Stimulated activated memory B cell treated with anti-CD40 and anti-IgM and Interleukin-4, amounts not matched to agents 10 μg/mL and 1 μg/mL and 100 μg/mL, for 72 hours (primary cell): ENCODE measurements around the gene NEGR1.
A peak's percentile ranks its signal among the peaks of the same experiment; 100 is the strongest.

ENCODE experiments used
- ATAC-seq: fragments of 150-1000 bp; cut with Tn5 transposase; 2 replicates; pipeline ENCODE4 v1.10.0; 2021
- H3K27ac Mint-ChIP-seq: one replicate; pipeline ENCODE4 v1.8.0; 2022; ENCODE audit warnings: mild to moderate bottlenecking, mixed read lengths
- H3K27me3 Mint-ChIP-seq: one replicate; pipeline ENCODE4 v1.8.0; 2022; ENCODE audit warnings: mixed read lengths
- H3K36me3 Mint-ChIP-seq: one replicate; pipeline ENCODE4 v1.8.0; 2022; ENCODE audit warnings: mixed read lengths
- H3K4me1 Mint-ChIP-seq: one replicate; pipeline ENCODE4 v1.8.0; 2022; ENCODE audit warnings: mixed read lengths
- H3K4me3 Mint-ChIP-seq: one replicate; pipeline ENCODE4 v1.8.0; 2022; ENCODE audit warnings: mild to moderate bottlenecking, moderate library complexity, mixed read lengths
- H3K9me3 Mint-ChIP-seq: one replicate; pipeline ENCODE4 v1.8.0; 2022; ENCODE audit warnings: mixed read lengths

NEGR1 gene

DNA sequence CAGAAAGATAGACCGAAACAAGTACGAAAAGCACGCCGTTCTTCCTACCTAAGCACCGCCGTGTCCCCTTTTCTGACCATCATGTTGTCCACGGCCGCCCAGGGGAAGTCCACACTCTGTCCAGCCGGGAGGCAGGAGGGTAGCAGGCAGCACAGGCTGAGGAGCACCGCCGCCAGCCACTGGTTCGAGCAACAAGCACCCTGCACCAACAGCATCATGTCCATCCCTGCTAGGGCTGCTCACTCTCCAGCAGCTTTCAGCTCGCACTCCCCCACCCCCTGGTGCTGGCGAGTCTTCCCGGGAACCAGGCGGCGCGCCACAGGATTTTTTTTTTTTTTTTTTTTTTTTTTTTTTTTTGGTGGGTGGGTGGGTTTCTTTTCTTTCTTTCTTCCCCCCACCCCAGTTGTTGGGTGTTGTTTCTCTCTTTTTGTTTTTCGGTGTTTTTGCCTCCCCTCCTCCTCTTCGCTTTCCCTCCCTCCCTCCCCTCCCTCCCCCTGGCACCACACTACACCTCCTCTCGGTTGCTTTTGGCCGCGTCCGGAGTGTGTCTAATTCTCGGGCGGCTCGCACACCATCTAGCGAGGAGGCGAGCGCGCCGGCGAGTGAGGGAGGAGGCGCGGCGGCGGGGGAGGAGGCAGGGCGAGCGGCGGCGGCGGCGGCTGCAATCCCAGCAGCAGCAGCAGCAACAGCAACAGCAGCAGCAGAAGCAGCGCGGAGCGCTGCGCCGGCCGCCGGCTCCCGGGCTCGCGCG lies at the start of gene NEGR1:
Gene NEGR1, minus strand, starts transcription at position 269 of the 751 bp plus-strand sequence.
- Mint-ChIP-seq H3K27ac (no peak within 1 kb of the TSS), H3K4me1 (peaks cover 15% of the 10 kb centered on the region), H3K27me3 (peaks cover 12% of the 10 kb centered on the region), H3K36me3 (no peaks in the 10 kb centered on the region), H3K9me3 (no peaks in the 10 kb centered on the region), H3K4me3 (peak within 1 kb of the TSS; percentile 57)
- peak; percentile 85 for ATAC-seq

DNA sequence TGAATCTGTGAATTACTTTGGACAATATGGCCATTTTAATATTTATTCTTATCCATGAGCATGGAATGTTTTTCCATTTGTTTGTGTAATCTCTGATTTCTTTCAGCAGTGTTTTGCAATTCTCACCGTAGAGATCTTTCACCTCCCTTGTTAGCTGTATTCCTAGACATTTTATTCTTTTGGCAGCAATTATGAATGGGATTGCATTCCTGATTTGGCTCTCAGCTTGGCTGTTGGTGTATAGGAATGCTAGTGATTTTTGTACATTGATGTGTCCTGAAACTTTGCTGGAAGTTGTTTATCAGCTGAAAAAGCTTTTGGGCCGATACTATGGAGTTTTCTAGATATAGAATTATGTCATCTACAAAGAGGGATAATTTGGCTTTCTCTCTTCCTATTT lies 44.2 kb upstream of the NEGR1 start:
- no peaks in the 10 kb centered on the region for H3K9me3 Mint-ChIP-seq

DNA sequence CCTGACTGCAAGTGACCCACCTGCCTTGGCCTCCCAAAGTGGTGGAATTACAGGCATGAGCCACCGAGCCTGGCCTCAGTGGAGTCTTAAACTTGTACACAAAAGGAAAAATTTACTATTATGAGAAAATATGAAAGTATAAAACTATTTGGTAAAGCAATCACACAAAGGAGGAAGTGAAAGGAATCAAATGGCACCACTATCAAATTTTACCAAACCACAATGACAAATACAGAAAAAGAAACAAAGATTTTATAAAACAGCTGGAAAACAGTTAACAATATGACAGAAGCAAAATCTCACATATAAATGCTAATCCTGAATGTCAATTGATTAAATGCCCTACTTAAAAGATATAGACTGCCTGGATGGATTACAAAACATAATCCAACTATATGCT lies 42.1 kb upstream of the NEGR1 start:
- ATAC-seq, result no peak
- no peak overlapping the region for H3K4me3 Mint-ChIP-seq
- H3K4me1 Mint-ChIP-seq, result no peaks in the 10 kb centered on the region
- no peaks in the 10 kb centered on the region for H3K36me3 Mint-ChIP-seq
- H3K9me3 Mint-ChIP-seq, result no peaks in the 10 kb centered on the region
- no peak overlapping the region for H3K27ac Mint-ChIP-seq
- H3K27me3 Mint-ChIP-seq, result no peaks in the 10 kb centered on the region

More for the DNA sequence above, 44.2 kb upstream of the NEGR1 start:
- no peak overlapping the region for H3K27ac Mint-ChIP-seq
- no peak overlapping the region for H3K4me3 Mint-ChIP-seq
- no peaks in the 10 kb centered on the region for H3K27me3 Mint-ChIP-seq
- H3K4me1 Mint-ChIP-seq, result no peaks in the 10 kb centered on the region
- H3K36me3 Mint-ChIP-seq, result no peaks in the 10 kb centered on the region
- ATAC-seq, result no peak

DNA sequence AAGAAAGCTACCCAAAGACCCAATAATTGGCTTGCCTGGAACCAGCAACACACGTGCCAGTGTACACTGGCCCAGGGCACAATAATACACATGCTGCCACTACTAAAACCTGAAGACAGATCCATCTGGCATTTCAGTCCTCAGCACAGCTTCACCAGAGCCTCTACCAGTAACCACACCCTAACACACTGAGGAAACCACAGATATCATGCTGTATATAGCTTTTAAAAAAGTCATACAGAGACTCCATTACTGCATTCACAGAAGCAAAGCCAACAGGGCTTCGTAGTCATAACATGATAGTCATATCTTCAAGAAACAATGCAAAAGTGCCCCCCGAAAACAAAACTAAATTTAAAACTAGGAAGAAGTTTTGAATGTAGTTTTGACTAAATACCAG lies 40.6 kb upstream of the NEGR1 start:
- Mint-ChIP-seq H3K4me1 (no peaks in the 10 kb centered on the region), H3K27me3 (no peaks in the 10 kb centered on the region), H3K27ac (no peak overlapping the region), H3K9me3 (no peaks in the 10 kb centered on the region), H3K4me3 (no peak overlapping the region), H3K36me3 (no peaks in the 10 kb centered on the region)
- no peak for ATAC-seq

DNA sequence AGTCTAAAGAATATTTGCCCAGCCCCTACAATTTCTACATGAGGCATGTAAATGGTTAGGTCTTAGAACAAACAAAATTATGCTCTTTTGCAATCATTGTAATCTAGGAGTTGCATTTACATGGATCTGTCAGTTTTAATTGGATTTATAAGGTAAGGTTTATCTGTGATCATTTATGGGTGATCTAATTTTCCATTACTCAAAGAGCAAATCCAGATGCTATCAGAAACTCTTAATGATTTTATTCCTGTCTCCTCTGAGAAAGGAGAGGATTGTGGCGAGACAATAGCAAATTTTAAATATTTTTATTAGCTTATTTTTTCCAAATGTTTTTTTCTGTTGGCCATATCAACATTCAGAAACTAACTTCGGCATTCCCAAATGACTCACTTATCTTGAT lies 14.2 kb upstream of the NEGR1 start:
- no peak for ATAC-seq
- H3K27ac Mint-ChIP-seq, result no peak overlapping the region
- H3K27me3 Mint-ChIP-seq, result no peaks in the 10 kb centered on the region
- H3K9me3 Mint-ChIP-seq, result no peaks in the 10 kb centered on the region
- H3K4me3 Mint-ChIP-seq, result no peak overlapping the region
- no peaks in the 10 kb centered on the region for H3K4me1 Mint-ChIP-seq
- H3K36me3 Mint-ChIP-seq, result no peaks in the 10 kb centered on the region

DNA sequence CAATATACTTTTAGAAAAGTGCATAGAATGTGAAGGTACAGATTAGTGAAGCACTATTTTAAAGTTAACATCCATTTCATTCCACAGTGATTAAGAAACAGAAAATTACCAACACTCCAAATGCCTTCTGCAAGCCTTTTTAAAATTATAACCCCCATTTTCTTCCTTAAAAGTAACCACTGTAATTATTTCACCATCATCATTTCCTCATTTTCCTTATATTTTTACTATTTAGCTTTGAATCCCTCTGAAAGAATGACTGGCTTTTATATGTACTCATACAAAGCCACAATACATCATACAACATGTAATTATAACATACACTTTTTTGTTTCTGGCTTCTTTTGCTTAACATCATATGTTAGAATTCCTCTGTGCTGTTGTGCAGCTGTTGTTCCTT lies 6.5 kb upstream of the NEGR1 start:
- Mint-ChIP-seq H3K27me3 (peaks cover 12% of the 10 kb centered on the region), H3K4me1 (no peaks in the 10 kb centered on the region), H3K4me3 (no peak overlapping the region), H3K36me3 (no peaks in the 10 kb centered on the region), H3K9me3 (no peaks in the 10 kb centered on the region), H3K27ac (no peak overlapping the region)
- no peak for ATAC-seq

DNA sequence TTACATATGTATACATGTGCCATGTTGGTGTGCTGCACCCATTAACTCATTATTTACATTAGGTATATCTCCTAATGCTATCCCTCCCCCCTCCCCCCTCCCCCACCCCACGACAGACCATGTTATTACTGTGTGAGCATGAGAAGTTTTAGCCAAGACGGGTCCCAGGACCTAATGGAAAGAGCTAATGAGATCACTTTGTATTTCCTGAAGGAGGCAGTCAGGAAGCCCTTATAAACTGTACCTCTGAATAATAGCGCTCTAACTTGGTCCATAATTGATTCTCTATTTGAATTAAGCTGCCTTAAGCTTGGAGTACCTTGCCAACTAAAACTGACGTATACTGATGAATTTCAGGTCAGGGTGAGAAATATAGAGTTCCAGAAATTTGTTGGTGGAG lies 4.1 kb upstream of the NEGR1 start:
- no peak overlapping the region for H3K4me3 Mint-ChIP-seq
- no peak for ATAC-seq
- H3K36me3 Mint-ChIP-seq, result no peaks in the 10 kb centered on the region
- peaks cover 10% of the 10 kb centered on the region for H3K4me1 Mint-ChIP-seq
- H3K27me3 Mint-ChIP-seq, result peaks cover 12% of the 10 kb centered on the region
- no peaks in the 10 kb centered on the region for H3K9me3 Mint-ChIP-seq
- H3K27ac Mint-ChIP-seq, result no peak overlapping the region

DNA sequence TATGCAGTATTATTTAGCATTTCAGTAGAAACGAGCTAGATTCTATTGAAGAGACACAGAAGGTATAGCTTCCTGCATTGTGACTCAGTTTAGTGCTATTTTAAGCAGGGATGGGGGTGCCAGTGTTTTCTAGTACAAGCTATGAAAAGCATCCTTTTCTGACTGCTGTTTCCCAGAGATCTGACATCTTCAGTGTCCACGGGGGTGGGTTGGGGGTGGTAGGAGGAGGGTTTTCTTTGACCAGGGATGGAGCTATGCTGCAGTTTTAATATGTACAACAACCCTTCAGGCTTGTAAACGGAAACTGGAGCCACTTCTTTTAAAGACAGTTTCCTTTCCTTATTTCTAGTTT lies 2.7 kb upstream of the NEGR1 start:
- Mint-ChIP-seq H3K27me3 (peaks cover 12% of the 10 kb centered on the region), H3K27ac (no peak overlapping the region), H3K4me1 (peaks cover 15% of the 10 kb centered on the region), H3K36me3 (no peaks in the 10 kb centered on the region), H3K4me3 (no peak overlapping the region), H3K9me3 (no peaks in the 10 kb centered on the region)
- no peak for ATAC-seq

DNA sequence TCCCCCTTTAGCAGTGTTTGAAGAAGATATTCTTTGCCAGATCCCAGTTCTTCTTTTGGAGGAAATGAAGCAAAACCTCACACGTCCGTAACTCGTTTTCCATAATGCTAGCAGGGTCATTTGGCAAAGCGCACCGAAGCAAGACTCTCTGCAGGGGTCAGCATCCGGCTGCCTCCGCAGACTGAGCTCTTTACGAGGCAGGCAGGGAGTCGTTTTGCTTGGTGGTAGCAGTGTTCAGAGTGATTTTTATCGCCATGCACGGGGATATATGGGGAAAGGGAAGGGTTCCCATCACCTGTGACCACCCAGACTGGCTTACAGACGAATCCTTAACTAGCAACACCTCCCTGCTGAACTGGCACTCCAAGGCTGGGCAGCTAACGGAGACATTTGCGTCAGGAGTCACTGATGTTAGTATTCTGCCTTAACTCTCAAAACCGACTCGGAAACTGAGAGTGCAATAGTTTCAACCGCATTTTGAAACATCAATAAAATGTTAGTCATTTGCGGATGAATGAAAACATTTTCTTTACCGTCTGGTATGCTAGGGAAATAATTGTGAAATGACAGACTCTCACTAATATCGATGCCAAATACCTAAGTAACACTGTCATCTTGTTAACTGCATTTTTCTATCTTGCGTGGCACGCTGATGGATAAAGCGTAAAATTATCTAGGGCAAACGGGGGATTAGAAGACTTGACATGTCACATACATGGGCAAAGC lies 2.2 kb upstream of the NEGR1 start:
- Mint-ChIP-seq H3K4me1 (peaks cover 15% of the 10 kb centered on the region), H3K27me3 (peaks cover 12% of the 10 kb centered on the region), H3K4me3 (no peak overlapping the region), H3K9me3 (no peaks in the 10 kb centered on the region), H3K36me3 (no peaks in the 10 kb centered on the region), H3K27ac (no peak overlapping the region)
- peak; percentile 48 for ATAC-seq

DNA sequence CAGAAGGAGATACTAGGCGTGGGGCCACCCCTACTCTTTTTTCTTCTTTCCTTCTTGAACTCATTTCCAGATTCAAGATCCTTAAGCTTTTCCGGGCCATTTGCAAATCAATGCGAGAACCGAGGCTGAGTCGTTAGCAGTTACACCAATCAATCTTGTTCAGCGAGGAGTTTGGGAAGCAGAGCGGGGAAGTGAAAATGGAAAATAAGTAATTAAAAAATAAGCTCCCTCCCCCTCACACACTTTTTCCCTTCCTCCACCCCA lies 1.7 kb upstream of the NEGR1 start:
- peaks cover 12% of the 10 kb centered on the region for H3K27me3 Mint-ChIP-seq
- H3K27ac Mint-ChIP-seq, result no peak overlapping the region
- no peak for ATAC-seq
- H3K9me3 Mint-ChIP-seq, result no peaks in the 10 kb centered on the region
- H3K4me3 Mint-ChIP-seq, result no peak overlapping the region
- peaks cover 15% of the 10 kb centered on the region for H3K4me1 Mint-ChIP-seq
- no peaks in the 10 kb centered on the region for H3K36me3 Mint-ChIP-seq

DNA sequence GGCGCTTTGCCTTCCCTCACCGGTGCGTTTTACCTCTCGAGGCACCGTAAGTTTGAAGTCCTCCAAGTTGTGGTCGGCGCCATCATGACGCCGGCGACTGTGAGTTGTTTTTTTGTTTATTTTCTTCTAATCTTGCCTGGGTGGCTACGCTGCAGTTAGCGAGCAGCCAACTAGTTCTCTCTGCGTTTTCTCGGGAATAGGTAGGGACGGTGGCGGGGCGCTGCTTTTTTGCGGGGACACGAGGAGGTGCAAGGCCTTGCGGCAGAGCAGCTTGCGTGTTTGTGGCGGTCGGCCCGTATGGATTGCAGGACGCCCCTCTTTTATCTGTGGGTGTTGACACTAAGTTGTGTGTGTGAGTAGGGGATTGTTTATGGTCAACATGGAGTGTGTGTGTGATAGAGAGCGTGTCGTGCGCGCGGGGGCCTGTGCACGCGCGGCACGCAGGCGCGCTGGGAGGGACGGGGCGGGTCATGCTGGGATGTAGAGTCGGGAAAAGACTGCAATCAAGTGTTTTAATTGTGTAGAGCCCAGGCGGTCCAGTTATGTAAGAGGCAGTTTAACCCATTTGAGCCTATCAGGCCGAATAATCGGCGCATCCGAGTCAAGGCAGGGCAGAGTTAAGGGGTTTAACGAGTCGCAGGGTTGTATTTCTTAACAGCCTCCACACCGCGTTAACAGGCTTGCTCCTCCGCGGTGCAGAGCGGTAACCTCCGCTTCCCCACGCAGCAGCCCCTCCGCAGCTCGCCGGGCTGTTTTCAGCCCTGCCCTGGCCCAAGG lies 1.2 kb upstream of the NEGR1 start:
- H3K27me3 Mint-ChIP-seq, result peaks cover 12% of the 10 kb centered on the region
- no peak overlapping the region for H3K27ac Mint-ChIP-seq
- peak; percentile 51 for ATAC-seq
- H3K9me3 Mint-ChIP-seq, result no peaks in the 10 kb centered on the region
- peaks cover 15% of the 10 kb centered on the region for H3K4me1 Mint-ChIP-seq
- H3K4me3 Mint-ChIP-seq, result no peak overlapping the region
- H3K36me3 Mint-ChIP-seq, result no peaks in the 10 kb centered on the region

DNA sequence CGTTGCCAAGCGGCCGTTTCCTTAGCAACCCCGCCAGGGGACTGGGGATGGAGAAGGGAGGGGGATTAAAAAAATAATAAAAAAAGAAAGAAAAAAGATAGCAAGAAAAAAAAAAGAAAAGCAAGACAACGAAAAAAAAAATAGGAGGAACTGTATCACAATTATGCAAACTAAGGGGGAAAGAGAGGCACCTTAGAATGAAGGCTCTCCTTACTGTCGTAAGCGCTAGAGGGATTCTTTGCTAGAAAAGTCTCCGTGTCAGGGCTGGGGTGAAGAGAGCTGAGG lies 625 bp upstream of the NEGR1 start:
- H3K36me3 Mint-ChIP-seq, result no peaks in the 10 kb centered on the region
- H3K27ac Mint-ChIP-seq, result no peak overlapping the region
- no peaks in the 10 kb centered on the region for H3K9me3 Mint-ChIP-seq
- peaks cover 15% of the 10 kb centered on the region for H3K4me1 Mint-ChIP-seq
- H3K4me3 Mint-ChIP-seq, result no peak overlapping the region
- peaks cover 12% of the 10 kb centered on the region for H3K27me3 Mint-ChIP-seq
- ATAC-seq, result peak; percentile 20

DNA sequence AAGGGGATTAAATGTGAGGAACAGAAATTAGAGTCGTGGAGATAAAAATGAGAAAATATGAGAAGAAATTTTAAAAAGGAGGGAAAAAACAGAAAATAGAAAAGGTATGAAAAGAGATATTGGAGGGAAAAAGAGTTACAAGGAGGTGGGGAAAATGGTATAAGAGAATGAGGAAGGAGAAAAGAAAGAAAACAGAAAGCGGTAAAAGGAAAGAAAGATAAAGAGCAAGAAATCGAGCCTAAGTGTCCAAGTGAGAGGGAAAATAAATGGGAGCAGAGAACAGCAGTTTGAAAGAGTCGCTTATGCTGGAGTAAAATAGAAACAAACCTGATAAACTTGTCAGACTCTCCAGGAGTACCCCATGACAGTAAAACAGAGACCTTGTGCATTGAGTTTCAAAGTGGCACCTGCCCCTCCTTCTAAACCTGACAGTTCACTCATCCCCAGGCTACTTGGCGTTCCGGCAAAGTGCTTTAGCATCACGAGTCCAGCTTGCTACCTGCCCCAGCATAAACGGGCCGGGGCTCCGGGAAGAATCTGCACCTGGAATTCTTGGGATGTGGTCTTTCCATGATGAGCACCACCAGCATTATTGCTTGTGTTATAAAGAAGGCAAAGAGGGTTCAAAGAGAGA lies 585 bp downstream of the NEGR1 start:
- Mint-ChIP-seq H3K27me3 (peaks cover 6% of the 10 kb centered on the region), H3K9me3 (no peaks in the 10 kb centered on the region), H3K36me3 (no peaks in the 10 kb centered on the region), H3K4me3 (peak overlapping the region; percentile 57), H3K27ac (no peak overlapping the region), H3K4me1 (peaks cover 15% of the 10 kb centered on the region)
- ATAC-seq, result no peak

DNA sequence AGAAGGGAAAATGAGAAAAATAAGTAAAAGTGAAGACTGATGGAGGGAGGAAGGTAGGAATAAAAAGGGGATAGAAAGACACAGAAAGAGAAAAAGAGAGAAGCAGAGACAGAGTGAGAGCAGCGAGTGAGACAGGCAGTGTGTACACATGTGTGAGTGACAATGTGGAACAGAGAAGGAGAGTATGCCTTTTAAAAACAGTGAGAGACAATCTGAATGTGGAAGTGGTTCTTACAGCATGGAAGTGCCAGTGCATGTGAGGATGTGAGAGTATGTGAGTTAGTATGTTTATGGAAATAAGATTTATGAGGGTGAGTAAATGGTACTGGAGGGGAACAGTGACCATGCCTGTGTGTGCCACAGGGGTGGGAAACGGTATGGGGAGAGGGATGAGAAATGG lies 1.2 kb downstream of the NEGR1 start:
- H3K27ac Mint-ChIP-seq, result no peak overlapping the region
- peak overlapping the region; percentile 19 for H3K4me3 Mint-ChIP-seq
- ATAC-seq, result peak; percentile 26
- H3K27me3 Mint-ChIP-seq, result no peaks in the 10 kb centered on the region
- peaks cover 15% of the 10 kb centered on the region for H3K4me1 Mint-ChIP-seq
- H3K36me3 Mint-ChIP-seq, result no peaks in the 10 kb centered on the region
- H3K9me3 Mint-ChIP-seq, result no peaks in the 10 kb centered on the region

DNA sequence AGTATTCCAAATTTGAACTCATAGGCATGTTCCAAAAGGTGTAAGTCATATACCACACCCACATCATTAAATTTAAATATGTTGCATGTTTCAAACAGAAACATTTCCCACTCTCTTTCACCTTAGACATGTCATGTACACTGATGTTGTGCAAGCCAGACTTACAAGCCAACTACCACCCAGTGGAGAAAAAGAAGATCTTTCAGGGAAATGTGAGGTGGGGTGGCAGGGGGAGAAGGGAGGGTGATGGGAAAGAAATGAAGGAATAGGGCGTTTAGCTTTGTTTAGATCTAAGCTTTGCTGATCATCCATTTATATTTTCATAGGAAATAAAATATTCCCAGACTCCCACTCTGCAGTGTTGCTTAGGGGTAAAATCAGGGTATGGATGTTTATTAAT lies 1.6 kb downstream of the NEGR1 start:
- H3K4me3 Mint-ChIP-seq, result no peak overlapping the region
- no peaks in the 10 kb centered on the region for H3K36me3 Mint-ChIP-seq
- ATAC-seq, result no peak
- peaks cover 15% of the 10 kb centered on the region for H3K4me1 Mint-ChIP-seq
- no peaks in the 10 kb centered on the region for H3K9me3 Mint-ChIP-seq
- H3K27ac Mint-ChIP-seq, result no peak overlapping the region
- H3K27me3 Mint-ChIP-seq, result no peaks in the 10 kb centered on the region

DNA sequence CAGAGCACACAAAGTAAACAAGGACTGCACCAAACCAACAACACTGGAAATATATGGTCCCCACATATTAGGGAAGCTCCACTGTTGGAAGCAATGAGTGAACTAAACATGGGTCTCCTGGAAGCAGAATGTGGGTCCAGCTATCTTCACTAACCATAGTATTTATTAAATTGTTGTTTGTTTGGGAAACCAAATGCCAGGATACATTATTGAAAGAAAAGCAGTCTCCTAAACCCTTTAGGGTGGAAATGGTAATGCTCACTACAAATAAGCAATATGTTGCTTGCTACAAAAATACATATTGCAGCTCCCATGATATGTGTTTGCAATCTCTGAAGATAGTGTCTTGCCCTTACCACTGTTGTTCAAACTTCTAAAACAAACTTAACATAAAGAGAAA lies 2.2 kb downstream of the NEGR1 start:
- ATAC-seq, result no peak
- Mint-ChIP-seq H3K36me3 (no peaks in the 10 kb centered on the region), H3K4me3 (no peak overlapping the region), H3K27ac (no peak overlapping the region), H3K4me1 (peaks cover 15% of the 10 kb centered on the region), H3K27me3 (no peaks in the 10 kb centered on the region), H3K9me3 (no peaks in the 10 kb centered on the region)
